Sigmoid colon (tissue), 7 donors: Measurements from ENCODE around the gene ENPP6. TPM values are rescaled to one million over a fixed set of nuclear protein-coding genes. Genes with fewer than 3 reads are reported as not detected.

Experiments used
- DNase-seq: peaks from one replicate; pipeline ENCODE4 v3.0.0-alpha.2; 2019
- H3K27ac ChIP-seq, 4 donors: fragments of 200-600 bp; sonication (generic); one replicate each; pipeline ENCODE4 v1.5.1; 2016 to 2019; ENCODE audit warnings: mild to moderate bottlenecking in 1 of 4
- H3K27me3 ChIP-seq, 3 donors: fragments of 200-600 bp; sonication (generic); one replicate each; pipeline ENCODE4 v1.5.1; 2019; ENCODE audit warnings: mild to moderate bottlenecking in 1 of 3
- H3K36me3 ChIP-seq, 4 donors: fragments of 200-600 bp; sonication (generic); one replicate each; pipeline ENCODE4 v1.5.1; 2016 to 2019
- H3K4me1 ChIP-seq, 4 donors: fragments of 200-600 bp; sonication (generic); one replicate each; pipeline ENCODE4 v1.5.1; 2017 to 2019
- H3K4me3 ChIP-seq, 4 donors: fragments of 200-600 bp; sonication (generic); one replicate each; pipeline ENCODE4 v1.5.1; 2017 to 2019; ENCODE audit warnings: mild to moderate bottlenecking in 2 of 4, moderate library complexity in 1 of 4
- H3K9me3 ChIP-seq, 4 donors: fragments of 200-600 bp in 3 of 4; sonication (generic) in 3 of 4; one replicate each; pipeline versions ENCODE4 v1.5.1 to v1.6.1; 2013 to 2019
- EP300 ChIP-seq, 4 donors: sonication (generic); formaldehyde crosslinking; IDR thresholded peaks; one replicate each; pipeline ENCODE4 v1.6.1; 2017; ENCODE audit warnings: antibody characterized with exemption in 4 of 4
- POLR2A ChIP-seq, 2 donors: fragments of 450-650 bp; IDR thresholded peaks; one replicate each; pipeline ENCODE4 v1.6.1; 2016; ENCODE audit warnings: antibody characterized with exemption in 2 of 2, mild to moderate bottlenecking in 2 of 2, moderate library complexity in 2 of 2
- POLR2AphosphoS5 ChIP-seq, 4 donors: sonication (generic); formaldehyde crosslinking; IDR thresholded peaks; one replicate each; pipeline ENCODE4 v1.6.1; 2017; ENCODE audit warnings: antibody characterized with exemption in 4 of 4
- WGBS, 2 donors: extraction: QIAGEN DNeasy Blood & Tissue Kit; methylation state at CpG; one replicate each; pipeline ENCODE4 v1.1.7; 2013; 5-methylcytosine and 5-hydroxymethylcytosine counted together
- intact Hi-C: fragments of 100-400 bp; cut with DNase I; formaldehyde crosslinking; loops from one replicate; pipeline ENCODE4 v1.15.1; 2023
- polyA plus RNA-seq, 3 donors: library from polyadenylated mRNA; stranded (reverse); fragments of 200-250 nt; gene quantifications; one replicate each; pipeline ENCODE4 v1.2.3, GENCODE V29; 2013
- total RNA-seq, 4 donors: library from RNA; depleted of rRNA; stranded (reverse); fragments of >200 nt; gene quantifications; one replicate each; pipeline ENCODE4 v1.1.0, GENCODE V29; 2016
- TF ChIP-seq, protein P1 (sequence below), 4 experiments: fragments of 450-650 bp in 3 of 4; fragments of 200-600 bp in 1 of 4; IDR thresholded peaks; one replicate each; pipeline ENCODE4 v1.5.1; 2016 to 2019; ENCODE audit warnings: antibody characterized with exemption in 4 of 4, mild to moderate bottlenecking in 3 of 4, moderate library complexity in 2 of 4
- donor health status: healthy with polysubstance abuse.
- donor health status: Bipolar disorder and iron deficiency.
- donor health status: healthy.

The ENPP6 gene
- total and polyA plus RNA-seq, 7 donors, result under 0.01 to 0.66 (median 0.31) TPM

DNA sequence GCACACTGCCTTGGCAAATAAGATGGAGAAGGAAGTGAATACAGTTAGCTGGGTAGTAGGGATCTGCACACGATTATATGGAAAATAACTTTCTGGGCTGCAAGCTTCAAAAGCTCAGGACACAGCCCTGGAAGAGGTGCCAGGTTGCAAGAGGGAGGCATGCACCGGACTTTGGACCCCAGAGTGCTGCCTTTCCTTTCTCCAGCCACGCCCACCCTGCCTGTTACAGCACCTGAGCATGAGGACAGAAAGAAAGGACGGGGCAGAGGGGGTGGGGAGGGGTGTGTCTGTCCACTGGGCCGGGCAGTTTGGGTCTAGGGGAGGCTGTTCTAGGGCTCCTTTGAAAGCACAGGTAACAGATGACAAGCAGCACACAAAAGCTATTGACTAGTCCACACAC is 152.8 kb downstream of the ENPP6 start:
- intact Hi-C loops, result no loop called here
- Histone ChIP-seq H3K9me3 (no peaks in the 10 kb centered on the region), H3K36me3 (no peaks in the 10 kb centered on the region), H3K4me1 (peaks cover 0 to 28% (median 10%) of the 10 kb centered on the region in 4 donors), H3K4me3 (no peak overlapping the region), H3K27ac (no peak overlapping the region), H3K27me3 (no peaks in the 10 kb centered on the region)
- DNase-seq, result no peak
- WGBS, 2 donors, result 12 to 69% methylated on average over 5 of the region's 5 CpGs
- TF ChIP-seq POLR2AphosphoS5 (IDR thresholded peaks at IDR 0.05), result no peak
- no peak for TF ChIP-seq POLR2A (IDR thresholded peaks at IDR 0.05)
- TF ChIP-seq EP300 (IDR thresholded peaks at IDR 0.05), result no peak
- TF ChIP-seq, protein P1, sequence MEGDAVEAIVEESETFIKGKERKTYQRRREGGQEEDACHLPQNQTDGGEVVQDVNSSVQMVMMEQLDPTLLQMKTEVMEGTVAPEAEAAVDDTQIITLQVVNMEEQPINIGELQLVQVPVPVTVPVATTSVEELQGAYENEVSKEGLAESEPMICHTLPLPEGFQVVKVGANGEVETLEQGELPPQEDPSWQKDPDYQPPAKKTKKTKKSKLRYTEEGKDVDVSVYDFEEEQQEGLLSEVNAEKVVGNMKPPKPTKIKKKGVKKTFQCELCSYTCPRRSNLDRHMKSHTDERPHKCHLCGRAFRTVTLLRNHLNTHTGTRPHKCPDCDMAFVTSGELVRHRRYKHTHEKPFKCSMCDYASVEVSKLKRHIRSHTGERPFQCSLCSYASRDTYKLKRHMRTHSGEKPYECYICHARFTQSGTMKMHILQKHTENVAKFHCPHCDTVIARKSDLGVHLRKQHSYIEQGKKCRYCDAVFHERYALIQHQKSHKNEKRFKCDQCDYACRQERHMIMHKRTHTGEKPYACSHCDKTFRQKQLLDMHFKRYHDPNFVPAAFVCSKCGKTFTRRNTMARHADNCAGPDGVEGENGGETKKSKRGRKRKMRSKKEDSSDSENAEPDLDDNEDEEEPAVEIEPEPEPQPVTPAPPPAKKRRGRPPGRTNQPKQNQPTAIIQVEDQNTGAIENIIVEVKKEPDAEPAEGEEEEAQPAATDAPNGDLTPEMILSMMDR (IDR thresholded peaks at IDR 0.05), result no peak

DNA sequence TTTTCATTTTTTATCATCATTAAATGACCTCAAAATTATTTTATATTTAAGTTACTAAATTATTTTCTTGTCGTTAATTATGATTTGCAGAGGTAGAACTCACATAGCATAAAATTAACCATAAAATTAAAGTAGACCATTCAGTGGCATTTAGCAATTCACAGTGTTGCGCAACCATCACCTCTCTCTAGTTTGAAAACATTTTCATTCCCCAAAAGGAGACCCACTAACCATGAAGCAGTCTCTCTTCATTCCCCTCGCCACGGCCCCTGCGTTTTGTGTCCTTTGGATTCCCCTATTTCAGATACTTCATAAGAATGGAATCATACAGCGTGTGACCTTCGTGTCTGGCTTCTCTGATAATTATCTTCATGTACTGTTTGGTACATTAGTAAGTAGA is 154.9 kb downstream of the ENPP6 start:
- no peak for TF ChIP-seq EP300 (IDR thresholded peaks at IDR 0.05)
- TF ChIP-seq POLR2A (IDR thresholded peaks at IDR 0.05), result no peak
- TF ChIP-seq, protein P1 (IDR thresholded peaks at IDR 0.05), result no peak
- no peak for TF ChIP-seq POLR2AphosphoS5 (IDR thresholded peaks at IDR 0.05)
- H3K27ac ChIP-seq, result no peak overlapping the region
- H3K4me1 ChIP-seq, result peaks cover 0 to 12% (median 6%) of the 10 kb centered on the region in 4 donors
- no peaks in the 10 kb centered on the region for H3K36me3 ChIP-seq
- H3K27me3 ChIP-seq, result no peaks in the 10 kb centered on the region
- H3K4me3 ChIP-seq, result no peak overlapping the region
- no peak for DNase-seq
- WGBS, 2 donors, result 90 to 91% methylated on average over 7 of the region's 7 CpGs
- no peaks in the 10 kb centered on the region for H3K9me3 ChIP-seq
- intact Hi-C loops, result no loop called here

DNA sequence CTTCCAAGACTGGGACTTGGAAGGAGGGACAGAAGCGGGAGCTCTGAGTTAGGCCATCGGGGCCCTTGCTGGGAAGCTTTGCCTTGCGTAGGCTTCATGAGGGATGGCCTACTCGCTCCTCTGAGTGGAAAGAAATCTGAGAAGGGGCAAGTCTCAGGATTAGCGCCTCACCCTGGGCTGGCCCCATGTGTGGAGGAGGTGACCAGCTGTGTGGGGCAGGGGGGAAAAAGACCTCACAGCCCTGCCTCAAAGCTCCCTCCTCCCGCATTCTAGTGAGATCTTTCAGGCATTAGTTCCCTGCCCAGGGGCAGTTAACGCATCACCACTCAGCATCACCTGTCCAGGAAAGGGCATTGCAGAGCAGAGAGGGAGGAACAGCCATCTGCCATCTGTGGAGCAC is 156.1 kb downstream of the ENPP6 start:
- 91 to 96% methylated on average over 7 of the region's 7 CpGs for WGBS, 2 donors
- H3K36me3 ChIP-seq, result no peaks in the 10 kb centered on the region
- DNase-seq, result no peak
- H3K4me1 ChIP-seq, result peaks cover 0 to 7% (median under 1%) of the 10 kb centered on the region in 4 donors
- no peaks in the 10 kb centered on the region for H3K9me3 ChIP-seq
- no peak overlapping the region for H3K27ac ChIP-seq
- no peak for TF ChIP-seq POLR2A (IDR thresholded peaks at IDR 0.05)
- intact Hi-C loops, result no loop called here
- no peak overlapping the region for H3K4me3 ChIP-seq
- H3K27me3 ChIP-seq, result no peaks in the 10 kb centered on the region

DNA sequence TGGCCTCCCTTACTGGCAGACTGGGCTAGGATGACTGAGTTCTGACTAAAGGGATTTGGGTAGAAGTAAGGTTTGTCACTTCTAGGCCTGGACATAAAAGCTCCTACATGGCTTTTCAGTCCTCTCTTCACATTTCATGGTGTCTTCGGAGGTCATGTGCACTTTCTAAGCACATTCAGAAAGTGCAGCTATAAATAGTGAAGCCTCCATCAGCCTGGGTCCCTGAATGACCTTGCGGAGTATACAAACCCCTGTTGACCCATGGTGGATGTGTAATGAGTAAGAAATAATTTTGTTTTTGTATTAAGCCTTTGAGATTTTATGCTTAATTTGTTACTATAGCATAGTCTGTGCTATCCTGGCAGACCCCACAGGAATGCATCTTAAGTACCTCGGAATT is 158.6 kb downstream of the ENPP6 start:
- H3K27ac ChIP-seq, result no peak overlapping the region
- no peak for TF ChIP-seq POLR2AphosphoS5 (IDR thresholded peaks at IDR 0.05)
- no peak for TF ChIP-seq EP300 (IDR thresholded peaks at IDR 0.05)
- no peak for TF ChIP-seq POLR2A (IDR thresholded peaks at IDR 0.05)
- TF ChIP-seq, protein P1 (IDR thresholded peaks at IDR 0.05), result no peak
- no peak for DNase-seq
- H3K4me3 ChIP-seq, result no peak overlapping the region
- H3K27me3 ChIP-seq, result no peaks in the 10 kb centered on the region
- H3K4me1 ChIP-seq, result no peaks in the 10 kb centered on the region
- H3K9me3 ChIP-seq, result no peaks in the 10 kb centered on the region
- intact Hi-C loops, result no loop called here
- WGBS, 2 donors, result 82 to 95% methylated on average over 3 of the region's 3 CpGs
- H3K36me3 ChIP-seq, result no peaks in the 10 kb centered on the region

DNA sequence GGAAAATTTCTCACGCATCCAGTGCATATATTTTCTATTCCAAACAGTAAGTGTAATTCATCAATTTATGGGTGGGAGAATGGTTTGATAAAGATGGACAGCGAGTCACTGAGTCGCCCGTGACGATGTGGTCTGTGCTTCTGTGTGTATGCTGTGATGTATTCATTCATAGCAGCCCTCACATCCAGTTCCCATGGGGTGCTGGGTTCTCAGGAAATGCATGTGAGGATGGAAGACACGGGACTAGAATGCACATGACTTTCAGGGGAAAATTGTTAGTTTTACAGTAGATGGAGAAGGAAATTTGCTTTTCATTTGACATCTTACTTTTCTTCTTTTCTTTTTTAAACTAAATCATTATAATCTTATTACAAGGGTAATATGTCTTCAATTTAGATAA is 159.6 kb downstream of the ENPP6 start:
- Histone ChIP-seq H3K4me3 (no peak overlapping the region), H3K9me3 (no peaks in the 10 kb centered on the region), H3K27me3 (no peaks in the 10 kb centered on the region), H3K27ac (no peak overlapping the region), H3K36me3 (no peaks in the 10 kb centered on the region), H3K4me1 (no peaks in the 10 kb centered on the region)
- no peak for DNase-seq
- TF ChIP-seq EP300 (IDR thresholded peaks at IDR 0.05) (no peak), POLR2AphosphoS5 (IDR thresholded peaks at IDR 0.05) (no peak), POLR2A (IDR thresholded peaks at IDR 0.05) (no peak)
- TF ChIP-seq, protein P1 (IDR thresholded peaks at IDR 0.05), result no peak
- WGBS, 2 donors, result 88 to 93% methylated on average over 6 of the region's 6 CpGs
- intact Hi-C loops, result no loop called here
